ENCODE data around the gene SCO1. TPM values are rescaled to one million over a fixed set of nuclear protein-coding genes. Genes with fewer than 3 reads are reported as not detected.

Gene SCO1
- total RNA-seq (10 to 100 TPM; 21.4 to 30.2 TPM), polyA plus RNA-seq (ENCODE audit: insufficient read length in 2 of 2) (10 to 100 TPM; 25.2 to 25.6 TPM)
- long read RNA-seq, donor 1, full-length matches to known transcripts = 10 of 10 reads
- long read RNA-seq, donor 1, partial matches to known transcripts = 0 of 10 reads
- long read RNA-seq, donor 1, other reads (novel, unspliced or antisense) = 0 of 10 reads
- long read RNA-seq, donor 2, full-length matches to known transcripts = 2 of 2 reads
- long read RNA-seq, donor 2, partial matches to known transcripts = 0 of 2 reads
- long read RNA-seq, donor 2, other reads (novel, unspliced or antisense) = 0 of 2 reads
- long read RNA-seq, donor 3, full-length matches to known transcripts = 5 of 5 reads
- long read RNA-seq, donor 3, partial matches to known transcripts = 0 of 5 reads
- long read RNA-seq, donor 3, other reads (novel, unspliced or antisense) = 0 of 5 reads
- long read RNA-seq, donor 4, full-length matches to known transcripts = 11 of 11 reads
- long read RNA-seq, donor 4, partial matches to known transcripts = 0 of 11 reads
- long read RNA-seq, donor 4, other reads (novel, unspliced or antisense) = 0 of 11 reads

DNA sequence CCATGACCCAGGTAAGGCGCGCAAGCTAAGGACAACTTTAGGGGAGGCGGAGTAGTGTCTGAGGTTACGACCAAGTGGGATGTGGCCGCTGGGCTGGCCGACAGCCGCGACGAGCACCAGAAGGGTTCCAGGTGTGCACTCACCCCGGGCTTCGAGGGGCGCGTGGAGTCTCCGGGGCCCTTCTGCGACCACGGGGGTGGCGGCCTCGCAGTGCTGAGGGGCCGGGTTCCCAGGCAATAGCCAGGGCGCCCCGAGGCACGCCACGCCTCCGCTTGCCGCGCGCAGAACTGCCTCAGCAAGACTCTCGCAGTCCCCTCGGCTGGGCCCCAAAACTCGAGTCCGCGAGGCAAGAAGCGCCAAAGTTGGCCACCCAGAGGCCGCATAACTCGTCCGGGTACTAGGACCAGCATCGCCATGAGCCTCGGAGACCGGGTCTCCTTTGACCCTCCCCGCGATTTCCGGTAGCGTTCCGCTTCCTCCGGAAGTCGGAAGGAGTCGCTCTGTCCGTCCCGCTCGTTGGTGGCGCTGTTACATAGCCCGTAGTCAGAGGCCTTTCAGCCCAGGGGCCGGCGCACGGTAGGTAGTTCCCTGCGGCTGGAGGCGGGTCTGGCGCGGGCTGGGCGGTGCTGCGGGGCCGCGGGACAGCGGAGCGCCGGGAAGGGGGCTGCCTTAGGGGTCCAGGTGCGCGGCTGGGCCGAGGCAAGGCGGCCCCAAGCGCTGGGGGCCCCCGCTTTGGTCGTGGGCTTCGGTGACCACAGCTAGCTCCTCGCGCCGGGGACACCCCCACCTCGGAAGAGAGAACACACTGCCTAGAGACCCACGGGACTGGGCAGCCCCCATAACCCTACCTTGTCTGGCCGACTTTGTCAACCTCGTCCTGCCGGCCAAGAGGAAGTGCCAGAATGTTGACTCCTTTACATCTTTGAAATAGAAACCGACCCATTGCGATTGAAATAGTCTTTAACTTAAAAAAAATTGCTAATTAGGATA, at the start of gene SCO1, which contains the start of gene ADPRM:
SCO1 (minus strand) TSS at position 442 of the 990 bp plus-strand sequence; CDS start at position 416, 26 bp downstream.
ADPRM (plus strand) TSS at position 503 of the 990 bp plus-strand sequence. CDS start 7,333 bp downstream, outside the sequence.
- Histone ChIP-seq H3K27ac (ENCODE audit: low read depth, low read length) (peak within 1 kb of the TSS; percentile 74), H3K4me3 (ENCODE audit: low read depth, low read length) (peak within 1 kb of the TSS; percentile 87), H3K9me3 (ENCODE audit: control insufficient read depth, insufficient read depth, low read length) (no peaks in the 10 kb centered on the region), H3K27me3 (ENCODE audit: control insufficient read depth, insufficient read depth, low read length) (no peaks in the 10 kb centered on the region), H3K4me1 (ENCODE audit: control insufficient read depth, insufficient read depth, low read length) (peaks cover 4% of the 10 kb centered on the region), H3K36me3 (ENCODE audit: control insufficient read depth, insufficient read depth, low read length) (peaks cover 4% of the 10 kb centered on the region)
- under 1% methylated on average over 77 of the region's 84 CpGs for WGBS (ENCODE audit: insufficient coverage)
- DNase-seq (ENCODE audit: low read depth in 4 of 6, low spot score in 6 of 6) = peak; percentile 79 to 98 (median 90)

DNA sequence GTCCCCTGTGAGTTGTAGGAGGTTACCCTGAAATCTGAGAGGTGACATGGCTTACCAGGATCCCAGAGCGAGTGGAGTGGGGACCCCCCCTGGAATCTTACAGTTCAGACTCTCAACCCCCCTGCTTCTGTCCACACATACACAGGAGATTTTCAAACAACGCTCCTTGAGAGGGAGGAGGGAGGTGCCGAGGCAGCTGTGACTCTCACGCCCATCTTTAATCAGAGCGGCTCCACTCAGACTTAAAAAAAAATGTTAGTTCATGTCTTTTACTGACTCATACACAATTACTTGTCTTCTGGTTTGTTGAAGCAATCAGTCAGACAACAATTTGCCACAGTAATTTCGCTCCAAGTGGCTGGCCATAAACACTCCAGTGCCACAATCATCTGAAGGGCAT, 47.9 kb upstream of the SCO1 start:
- Histone ChIP-seq H3K27ac (ENCODE audit: low read depth, low read length) (no peak overlapping the region), H3K27me3 (ENCODE audit: control insufficient read depth, insufficient read depth, low read length) (no peaks in the 10 kb centered on the region), H3K4me3 (ENCODE audit: low read depth, low read length) (no peak overlapping the region), H3K4me1 (ENCODE audit: control insufficient read depth, insufficient read depth, low read length) (peaks cover 12% of the 10 kb centered on the region), H3K9me3 (ENCODE audit: control insufficient read depth, insufficient read depth, low read length) (no peaks in the 10 kb centered on the region), H3K36me3 (ENCODE audit: control insufficient read depth, insufficient read depth, low read length) (no peaks in the 10 kb centered on the region)
- WGBS (ENCODE audit: insufficient coverage) = 100% methylated on average over 1 of the region's 6 CpGs
- no peak for DNase-seq (ENCODE audit: low read depth in 4 of 6, low spot score in 6 of 6)

DNA sequence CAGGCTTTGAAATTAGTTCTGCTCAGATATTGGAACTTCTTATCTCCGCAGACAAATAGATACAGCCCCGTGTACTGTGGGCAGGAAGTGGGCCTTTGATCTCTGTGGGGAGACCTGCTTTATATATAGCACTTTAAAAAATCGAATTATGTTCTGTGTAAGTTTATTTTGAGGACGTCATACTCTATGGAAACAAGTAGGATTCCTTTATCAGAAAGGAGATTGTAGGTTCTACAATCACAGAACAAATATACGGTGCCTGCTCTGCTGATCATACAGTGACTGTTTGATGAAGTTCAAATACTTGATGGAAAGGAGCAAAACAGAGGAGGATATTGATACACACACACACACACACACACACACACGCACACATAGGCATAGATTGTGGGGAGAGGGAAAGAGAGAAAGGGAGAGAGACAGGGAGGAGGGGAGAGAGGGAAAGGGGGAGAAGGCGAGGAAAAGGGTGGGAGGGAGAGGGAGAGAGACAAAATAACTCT, 47.2 kb upstream of the SCO1 start:
- WGBS (ENCODE audit: insufficient coverage) = 60% methylated on average over 1 of the region's 7 CpGs
- Histone ChIP-seq H3K9me3 (ENCODE audit: control insufficient read depth, insufficient read depth, low read length) (no peaks in the 10 kb centered on the region), H3K4me3 (ENCODE audit: low read depth, low read length) (no peak overlapping the region), H3K27me3 (ENCODE audit: control insufficient read depth, insufficient read depth, low read length) (no peaks in the 10 kb centered on the region), H3K27ac (ENCODE audit: low read depth, low read length) (no peak overlapping the region), H3K36me3 (ENCODE audit: control insufficient read depth, insufficient read depth, low read length) (no peaks in the 10 kb centered on the region), H3K4me1 (ENCODE audit: control insufficient read depth, insufficient read depth, low read length) (peaks cover 10% of the 10 kb centered on the region)
- DNase-seq (ENCODE audit: low read depth in 4 of 6, low spot score in 6 of 6) = no peak

DNA sequence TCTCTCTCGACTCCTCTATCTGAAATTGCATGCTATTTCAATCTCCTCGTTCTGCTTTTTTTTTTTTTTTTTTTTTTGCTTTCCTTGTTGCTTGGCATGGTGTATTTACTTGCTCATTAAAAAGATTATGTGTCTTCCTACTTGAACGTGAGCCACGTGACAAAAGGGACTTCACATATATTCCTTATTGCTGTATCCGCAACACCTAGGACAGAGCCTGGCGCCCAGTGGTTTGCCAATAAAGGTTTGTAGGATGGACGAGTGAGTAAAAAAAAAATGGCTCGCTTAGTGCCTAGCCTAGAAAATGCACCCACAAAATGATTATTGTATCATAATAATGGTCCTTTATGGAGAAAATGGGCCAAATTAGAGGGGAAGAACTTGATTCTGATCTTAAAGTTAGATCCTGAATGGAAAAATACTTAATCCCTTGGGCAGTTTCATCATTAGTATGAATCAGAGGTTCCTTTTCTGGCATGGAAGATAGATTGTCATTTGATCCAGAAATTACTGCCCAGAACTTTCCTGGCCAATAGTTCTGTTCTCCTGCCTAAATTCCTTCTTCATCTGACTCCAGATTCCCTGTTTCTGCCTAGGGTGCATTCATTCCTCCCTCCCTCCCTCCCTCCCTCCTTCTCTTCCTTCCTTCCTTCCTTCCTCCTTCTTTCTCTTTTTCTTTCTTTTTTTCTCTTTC, 46.1 kb upstream of the SCO1 start:
- Histone ChIP-seq H3K36me3 (ENCODE audit: control insufficient read depth, insufficient read depth, low read length) (no peaks in the 10 kb centered on the region), H3K4me1 (ENCODE audit: control insufficient read depth, insufficient read depth, low read length) (peaks cover 5% of the 10 kb centered on the region), H3K4me3 (ENCODE audit: low read depth, low read length) (no peak overlapping the region), H3K9me3 (ENCODE audit: control insufficient read depth, insufficient read depth, low read length) (no peaks in the 10 kb centered on the region), H3K27me3 (ENCODE audit: control insufficient read depth, insufficient read depth, low read length) (no peaks in the 10 kb centered on the region), H3K27ac (ENCODE audit: low read depth, low read length) (no peak overlapping the region)
- no peak for DNase-seq (ENCODE audit: low read depth in 4 of 6, low spot score in 6 of 6)
- WGBS (ENCODE audit: insufficient coverage) = no CpG with 5 or more reads among the region's 8 CpGs

DNA sequence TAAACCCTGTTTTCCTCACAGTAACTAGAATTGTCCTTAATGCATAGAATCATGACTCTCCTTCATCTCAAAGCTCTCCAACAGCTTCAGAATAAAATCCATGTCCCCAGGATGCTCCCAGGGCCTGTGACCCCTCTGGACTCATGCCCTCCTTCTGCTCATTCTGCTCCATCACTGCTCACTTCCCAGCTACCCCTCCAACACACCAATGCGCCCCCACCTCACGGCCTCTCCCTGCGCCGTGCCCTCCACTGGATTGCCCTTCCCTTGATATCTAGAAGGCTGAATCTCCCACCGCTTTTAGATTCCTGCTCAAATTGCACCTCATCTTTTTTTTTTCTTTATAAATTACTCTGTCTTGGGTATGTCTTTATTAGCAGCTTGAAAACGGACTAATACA, 45.1 kb upstream of the SCO1 start:
- Histone ChIP-seq H3K4me1 (ENCODE audit: control insufficient read depth, insufficient read depth, low read length) (no peaks in the 10 kb centered on the region), H3K4me3 (ENCODE audit: low read depth, low read length) (no peak overlapping the region), H3K9me3 (ENCODE audit: control insufficient read depth, insufficient read depth, low read length) (no peaks in the 10 kb centered on the region), H3K36me3 (ENCODE audit: control insufficient read depth, insufficient read depth, low read length) (no peaks in the 10 kb centered on the region), H3K27ac (ENCODE audit: low read depth, low read length) (no peak overlapping the region), H3K27me3 (ENCODE audit: control insufficient read depth, insufficient read depth, low read length) (no peaks in the 10 kb centered on the region)
- WGBS (ENCODE audit: insufficient coverage) = 97% methylated on average over 4 of the region's 6 CpGs
- DNase-seq (ENCODE audit: low read depth in 4 of 6, low spot score in 6 of 6) = no peak

DNA sequence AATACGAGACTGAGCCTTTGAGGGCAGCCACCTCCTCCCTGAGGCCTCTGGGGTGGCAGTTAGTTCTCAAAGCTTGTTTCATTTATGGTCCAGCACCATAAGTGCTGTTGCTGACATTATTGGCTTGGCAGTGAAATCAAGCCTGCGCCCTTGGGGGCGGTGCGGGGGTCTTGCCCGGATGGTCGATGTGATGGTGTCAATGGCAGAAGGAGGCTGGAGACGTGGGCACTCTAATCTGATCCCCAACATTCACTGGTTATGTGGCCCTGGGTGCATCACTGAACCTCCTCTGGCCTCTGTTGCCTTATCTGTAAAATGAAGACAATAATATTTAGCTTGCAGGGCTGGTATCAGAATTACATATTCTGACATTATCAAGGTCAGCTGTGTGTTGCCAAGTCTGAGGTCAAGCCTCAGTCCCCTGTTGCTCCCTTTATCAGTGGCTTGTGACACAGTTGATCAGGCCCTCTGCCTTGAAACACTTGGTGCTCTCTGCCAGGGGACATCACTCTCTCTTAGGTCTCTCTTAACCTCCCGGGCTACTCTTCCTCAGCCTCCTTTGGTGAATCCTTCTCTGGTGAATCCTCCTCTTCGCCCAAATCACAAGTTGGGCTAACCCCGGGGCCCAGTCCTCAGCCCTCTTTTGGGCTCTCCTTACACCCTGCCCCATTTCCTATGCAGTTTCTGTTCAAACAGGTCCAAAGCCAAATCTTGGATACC, 44.2 kb upstream of the SCO1 start:
- H3K4me1 ChIP-seq (ENCODE audit: control insufficient read depth, insufficient read depth, low read length) = no peaks in the 10 kb centered on the region
- no peak for DNase-seq (ENCODE audit: low read depth in 4 of 6, low spot score in 6 of 6)
- H3K27me3 ChIP-seq (ENCODE audit: control insufficient read depth, insufficient read depth, low read length) = no peaks in the 10 kb centered on the region
- H3K27ac ChIP-seq (ENCODE audit: low read depth, low read length) = no peak overlapping the region
- H3K4me3 ChIP-seq (ENCODE audit: low read depth, low read length) = no peak overlapping the region
- no peaks in the 10 kb centered on the region for H3K9me3 ChIP-seq (ENCODE audit: control insufficient read depth, insufficient read depth, low read length)
- 97% methylated on average over 9 of the region's 10 CpGs for WGBS (ENCODE audit: insufficient coverage)
- H3K36me3 ChIP-seq (ENCODE audit: control insufficient read depth, insufficient read depth, low read length) = no peaks in the 10 kb centered on the region

DNA sequence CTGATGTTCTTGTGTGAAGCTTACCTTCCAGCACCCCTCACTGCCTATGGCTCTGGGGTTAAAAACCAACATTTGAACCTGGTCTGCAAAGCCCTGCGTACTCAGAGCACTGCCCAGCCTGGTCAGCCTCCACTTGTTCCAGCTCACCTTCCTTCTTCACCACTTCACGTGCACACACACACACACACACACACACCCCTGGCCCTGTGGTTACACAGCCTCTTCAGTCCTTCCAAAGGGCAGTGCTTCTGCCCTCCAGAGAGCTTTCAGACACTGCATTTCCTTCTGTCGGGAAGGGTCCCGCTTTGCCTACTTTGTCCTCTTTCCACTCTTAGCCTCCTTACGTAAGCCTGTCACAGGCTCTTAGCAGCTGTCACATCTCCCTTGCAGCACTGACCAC, 42.1 kb upstream of the SCO1 start:
- DNase-seq (ENCODE audit: low read depth in 4 of 6, low spot score in 6 of 6) = no peak
- Histone ChIP-seq H3K4me3 (ENCODE audit: low read depth, low read length) (no peak overlapping the region), H3K36me3 (ENCODE audit: control insufficient read depth, insufficient read depth, low read length) (no peaks in the 10 kb centered on the region), H3K4me1 (ENCODE audit: control insufficient read depth, insufficient read depth, low read length) (no peaks in the 10 kb centered on the region), H3K27ac (ENCODE audit: low read depth, low read length) (no peak overlapping the region), H3K9me3 (ENCODE audit: control insufficient read depth, insufficient read depth, low read length) (no peaks in the 10 kb centered on the region), H3K27me3 (ENCODE audit: control insufficient read depth, insufficient read depth, low read length) (no peaks in the 10 kb centered on the region)
- WGBS (ENCODE audit: insufficient coverage) = 70% methylated on average over 4 of the region's 5 CpGs

DNA sequence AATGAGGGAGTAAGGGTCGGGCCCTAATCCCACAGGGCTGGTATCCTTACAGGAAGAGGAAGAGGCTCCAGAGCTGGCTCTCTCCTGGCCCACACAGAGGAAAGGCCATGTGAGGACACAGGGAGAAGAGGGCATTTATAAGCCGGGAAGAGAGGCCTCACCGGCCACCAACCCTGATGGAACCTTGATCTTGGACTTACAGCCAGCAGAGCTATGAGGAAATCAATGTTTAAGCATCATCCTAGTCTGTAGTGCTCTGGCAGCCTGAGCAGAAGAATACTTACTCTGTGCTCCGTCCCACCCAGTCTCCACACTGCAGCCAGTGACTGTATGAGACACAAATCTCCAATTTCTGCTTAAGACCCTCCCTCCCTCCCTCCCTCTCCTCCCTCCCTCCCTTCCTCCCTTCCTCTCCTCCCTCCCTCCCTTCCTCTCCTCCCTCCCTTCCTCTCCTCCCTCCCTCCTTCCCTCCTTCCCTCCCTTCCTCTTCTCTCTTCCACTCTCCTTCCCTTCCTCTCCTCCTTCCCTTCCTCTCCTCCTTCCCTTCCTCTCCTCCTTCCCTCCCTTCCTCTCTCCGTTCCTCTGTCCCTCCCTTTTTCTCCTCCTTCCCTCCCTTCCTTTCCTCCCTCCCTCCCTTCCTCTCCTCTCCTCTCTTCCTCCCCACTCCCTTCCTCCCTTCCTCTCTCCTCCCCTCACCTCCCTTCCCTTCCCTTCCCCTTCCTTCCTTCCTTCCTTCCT, 41.4 kb upstream of the SCO1 start:
- 66% methylated on average over 4 of the region's 5 CpGs for WGBS (ENCODE audit: insufficient coverage)

More for the DNA sequence above, 41.4 kb upstream of the SCO1 start:
- no peak overlapping the region for H3K27ac ChIP-seq (ENCODE audit: low read depth, low read length)
- no peaks in the 10 kb centered on the region for H3K4me1 ChIP-seq (ENCODE audit: control insufficient read depth, insufficient read depth, low read length)
- no peaks in the 10 kb centered on the region for H3K27me3 ChIP-seq (ENCODE audit: control insufficient read depth, insufficient read depth, low read length)
- H3K36me3 ChIP-seq (ENCODE audit: control insufficient read depth, insufficient read depth, low read length) = no peaks in the 10 kb centered on the region
- H3K4me3 ChIP-seq (ENCODE audit: low read depth, low read length) = no peak overlapping the region
- no peak for DNase-seq (ENCODE audit: low read depth in 4 of 6, low spot score in 6 of 6)
- H3K9me3 ChIP-seq (ENCODE audit: control insufficient read depth, insufficient read depth, low read length) = no peaks in the 10 kb centered on the region
